Measurements from ENCODE around the gene ADRA1B. TPM values are rescaled to one million over a fixed set of nuclear protein-coding genes. Genes with fewer than 3 reads are reported as not detected.

Gene ADRA1B
- total RNA-seq, 1 donor from 2014 or later, result 2.5 TPM

GRCh38 chr5:159937580-159937979 is 21.3 kb downstream of the ADRA1B start:
- Histone ChIP-seq H3K4me3 (no peak overlapping the region), H3K4me1 (peaks cover 17% of the 10 kb centered on the region), H3K27ac (replicated peaks) (no peak overlapping the region), H3K36me3 (no peaks in the 10 kb centered on the region), H3K9me3 (replicated peaks) (no peaks in the 10 kb centered on the region), H3K27me3 (ENCODE audit: low read depth) (peaks cover 14% of the 10 kb centered on the region)
- intact Hi-C loops (cut with micrococcal nuclease), result no loop called here
- no peak for DNase-seq
- no peak for TF ChIP-seq CTCF (IDR thresholded peaks at IDR 0.05; ENCODE audit: borderline replicate concordance)

- Histone ChIP-seq H3K36me3 (no peaks in the 10 kb centered on the region), H3K9me3 (replicated peaks) (no peaks in the 10 kb centered on the region), H3K4me3 (no peak overlapping the region), H3K27me3 (ENCODE audit: low read depth) (peaks cover 9% of the 10 kb centered on the region), H3K4me1 (no peaks in the 10 kb centered on the region), H3K27ac (replicated peaks) (no peak overlapping the region)
- intact Hi-C loops (cut with micrococcal nuclease), result no loop called here
- no peak for TF ChIP-seq CTCF (IDR thresholded peaks at IDR 0.05; ENCODE audit: borderline replicate concordance)
- no peak for DNase-seq
Observed at GRCh38 chr5:159943326-159943725, 27.0 kb downstream of the ADRA1B start.

- TF ChIP-seq CTCF (IDR thresholded peaks at IDR 0.05; ENCODE audit: borderline replicate concordance), result no peak
- Histone ChIP-seq H3K36me3 (no peaks in the 10 kb centered on the region), H3K4me1 (no peaks in the 10 kb centered on the region), H3K27me3 (ENCODE audit: low read depth) (peaks cover 9% of the 10 kb centered on the region), H3K9me3 (replicated peaks) (no peaks in the 10 kb centered on the region), H3K4me3 (no peak overlapping the region), H3K27ac (replicated peaks) (no peak overlapping the region)
- DNase-seq, result no peak
- intact Hi-C loops (cut with micrococcal nuclease), result no loop called here
Observed at GRCh38 chr5:159944056-159944600, 27.8 kb downstream of the ADRA1B start.

- intact Hi-C loops (cut with micrococcal nuclease), result no loop called here
- H3K9me3 ChIP-seq (replicated peaks), result no peaks in the 10 kb centered on the region
- TF ChIP-seq CTCF (IDR thresholded peaks at IDR 0.05; ENCODE audit: borderline replicate concordance), result no peak
- peaks cover 9% of the 10 kb centered on the region for H3K27me3 ChIP-seq (ENCODE audit: low read depth)
- no peaks in the 10 kb centered on the region for H3K4me1 ChIP-seq
- no peak overlapping the region for H3K4me3 ChIP-seq
- DNase-seq, result no peak
- H3K27ac ChIP-seq (replicated peaks), result no peak overlapping the region
- H3K36me3 ChIP-seq, result no peaks in the 10 kb centered on the region
Observed at GRCh38 chr5:159945359-159945758, 29.1 kb downstream of the ADRA1B start.

GRCh38 chr5:159947708-159948358 is 31.6 kb downstream of the ADRA1B start:
- no peak for TF ChIP-seq CTCF (IDR thresholded peaks at IDR 0.05; ENCODE audit: borderline replicate concordance)
- H3K4me3 ChIP-seq, result no peak overlapping the region
- DNase-seq, result no peak
- no peaks in the 10 kb centered on the region for H3K36me3 ChIP-seq
- no peaks in the 10 kb centered on the region for H3K9me3 ChIP-seq (replicated peaks)
- intact Hi-C loops (cut with micrococcal nuclease), result no loop called here
- no peaks in the 10 kb centered on the region for H3K27me3 ChIP-seq (ENCODE audit: low read depth)
- H3K27ac ChIP-seq (replicated peaks), result no peak overlapping the region
- no peaks in the 10 kb centered on the region for H3K4me1 ChIP-seq
